K562 (cell line): Measurements from ENCODE around the gene AIFM3.

Source experiments
- ETV5 ChIP-seq: sonication (generic); formaldehyde crosslinking; IDR thresholded peaks from 2 replicates; pipeline ENCODE4 v1.4.0; 2020; ENCODE audit warnings: low read depth, mild to moderate bottlenecking, missing genetic modification reagents
- FOXK1 ChIP-seq: sonication (generic); formaldehyde crosslinking; IDR thresholded peaks from 2 replicates; pipeline ENCODE4 v1.8.0; 2022; ENCODE audit warnings: missing genetic modification reagents, mild to moderate bottlenecking, borderline replicate concordance
- HSF4 ChIP-seq: fragments of 250-450 bp; sonication (Bioruptor Pico); IDR thresholded peaks from 2 replicates; pipeline ENCODE4 v2.1.2; 2022; ENCODE audit warnings: mild to moderate bottlenecking, moderate library complexity, borderline replicate concordance
- SREBF2 ChIP-seq: sonication (generic); formaldehyde crosslinking; IDR thresholded peaks from 2 replicates; pipeline ENCODE4 v1.4.0; 2020; ENCODE audit warnings: mild to moderate bottlenecking, missing genetic modification reagents
- TEAD1 ChIP-seq, 2 experiments: fragments of 450-650 bp in 1 of 2; sonication (generic) in 1 of 2; formaldehyde crosslinking; IDR thresholded peaks; 2 replicates each; pipeline versions ENCODE4 v1.4.0 to v1.8.0; 2020 to 2022; ENCODE audit warnings: mild to moderate bottlenecking in 2 of 2, missing genetic modification reagents in 1 of 2
- TF ChIP-seq, protein P1 (sequence below): IDR thresholded peaks from 2 replicates; pipeline ENCODE4 v1.6.1; 2016; ENCODE audit warnings: missing genetic modification characterization, missing compliant biosample characterization
- TF ChIP-seq, protein P2 (sequence below): fragments of 250-450 bp; sonication (Bioruptor Pico); IDR thresholded peaks from 2 replicates; pipeline ENCODE4 v1.4.0; 2020; ENCODE audit warnings: mild to moderate bottlenecking, moderate library complexity
- TF ChIP-seq, protein P3 (sequence below): fragments of 450-650 bp; IDR thresholded peaks from one replicate; pipeline ENCODE4 v1.6.1; 2018; ENCODE audit warnings: mild to moderate bottlenecking, moderate library complexity; ENCODE audit not compliant: partially characterized antibody
- TF ChIP-seq, protein P4 (sequence below): fragments of 250-450 bp; sonication (Bioruptor Pico); IDR thresholded peaks from 2 replicates; pipeline ENCODE4 v1.8.0; 2021; ENCODE audit warnings: moderate library complexity, mild to moderate bottlenecking, inconsistent platforms

DNA sequence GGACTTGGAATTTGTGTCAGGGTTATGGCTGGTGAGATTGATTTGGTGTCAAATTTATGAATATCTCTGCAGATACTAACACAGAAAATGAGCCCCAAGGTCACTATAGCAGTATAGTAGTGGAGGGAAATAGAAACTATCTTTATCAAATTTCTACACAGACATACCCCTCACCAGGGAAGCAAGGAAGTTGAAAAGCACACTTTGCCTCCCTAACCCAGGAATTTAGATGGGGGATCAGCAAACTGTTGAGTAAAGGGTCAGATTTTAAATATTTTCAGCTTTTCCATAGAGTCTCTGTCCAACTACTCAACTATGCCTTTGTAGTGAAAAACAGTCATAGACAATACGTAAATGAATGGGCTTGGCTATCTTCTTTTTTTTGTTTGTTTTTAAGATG is 37.1 kb upstream of the AIFM3 start:
- TF ChIP-seq TEAD1 (CRISPR knock-in tag; IDR thresholded peaks at IDR 0.05), result no peak
- TF ChIP-seq SREBF2, result no peak
- TF ChIP-seq HSF4 (CRISPR knock-in tag), result no peak
- TF ChIP-seq, protein P1, sequence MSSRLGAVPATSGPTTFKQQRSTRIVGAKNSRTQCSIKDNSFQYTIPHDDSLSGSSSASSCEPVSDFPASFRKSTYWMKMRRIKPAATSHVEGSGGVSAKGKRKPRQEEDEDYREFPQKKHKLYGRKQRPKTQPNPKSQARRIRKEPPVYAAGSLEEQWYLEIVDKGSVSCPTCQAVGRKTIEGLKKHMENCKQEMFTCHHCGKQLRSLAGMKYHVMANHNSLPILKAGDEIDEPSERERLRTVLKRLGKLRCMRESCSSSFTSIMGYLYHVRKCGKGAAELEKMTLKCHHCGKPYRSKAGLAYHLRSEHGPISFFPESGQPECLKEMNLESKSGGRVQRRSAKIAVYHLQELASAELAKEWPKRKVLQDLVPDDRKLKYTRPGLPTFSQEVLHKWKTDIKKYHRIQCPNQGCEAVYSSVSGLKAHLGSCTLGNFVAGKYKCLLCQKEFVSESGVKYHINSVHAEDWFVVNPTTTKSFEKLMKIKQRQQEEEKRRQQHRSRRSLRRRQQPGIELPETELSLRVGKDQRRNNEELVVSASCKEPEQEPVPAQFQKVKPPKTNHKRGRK (tag), result no peak
- TF ChIP-seq, protein P2, sequence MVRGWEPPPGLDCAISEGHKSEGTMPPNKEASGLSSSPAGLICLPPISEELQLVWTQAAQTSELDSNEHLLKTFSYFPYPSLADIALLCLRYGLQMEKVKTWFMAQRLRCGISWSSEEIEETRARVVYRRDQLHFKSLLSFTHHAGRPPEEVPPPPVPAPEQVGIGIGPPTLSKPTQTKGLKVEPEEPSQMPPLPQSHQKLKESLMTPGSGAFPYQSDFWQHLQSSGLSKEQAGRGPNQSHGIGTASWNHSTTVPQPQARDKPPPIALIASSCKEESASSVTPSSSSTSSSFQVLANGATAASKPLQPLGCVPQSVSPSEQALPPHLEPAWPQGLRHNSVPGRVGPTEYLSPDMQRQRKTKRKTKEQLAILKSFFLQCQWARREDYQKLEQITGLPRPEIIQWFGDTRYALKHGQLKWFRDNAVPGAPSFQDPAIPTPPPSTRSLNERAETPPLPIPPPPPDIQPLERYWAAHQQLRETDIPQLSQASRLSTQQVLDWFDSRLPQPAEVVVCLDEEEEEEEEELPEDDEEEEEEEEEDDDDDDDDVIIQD (CRISPR knock-in tag), result no peak
- no peak for TF ChIP-seq ETV5 (CRISPR knock-in tag)
- TF ChIP-seq, protein P3, sequence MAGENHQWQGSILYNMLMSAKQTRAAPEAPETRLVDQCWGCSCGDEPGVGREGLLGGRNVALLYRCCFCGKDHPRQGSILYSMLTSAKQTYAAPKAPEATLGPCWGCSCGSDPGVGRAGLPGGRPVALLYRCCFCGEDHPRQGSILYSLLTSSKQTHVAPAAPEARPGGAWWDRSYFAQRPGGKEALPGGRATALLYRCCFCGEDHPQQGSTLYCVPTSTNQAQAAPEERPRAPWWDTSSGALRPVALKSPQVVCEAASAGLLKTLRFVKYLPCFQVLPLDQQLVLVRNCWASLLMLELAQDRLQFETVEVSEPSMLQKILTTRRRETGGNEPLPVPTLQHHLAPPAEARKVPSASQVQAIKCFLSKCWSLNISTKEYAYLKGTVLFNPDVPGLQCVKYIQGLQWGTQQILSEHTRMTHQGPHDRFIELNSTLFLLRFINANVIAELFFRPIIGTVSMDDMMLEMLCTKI, result no peak
- TF ChIP-seq, protein P4, sequence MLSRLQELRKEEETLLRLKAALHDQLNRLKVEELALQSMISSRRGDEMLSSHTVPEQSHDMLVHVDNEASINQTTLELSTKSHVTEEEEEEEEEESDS (CRISPR knock-in tag), result no peak
- TF ChIP-seq FOXK1 (CRISPR knock-in tag), result no peak
